SKM-1 treated with dmso at 0.1 percent for 144 hours (cell line): ENCODE measurements around the gene FGF21.
"Not testable (repeated sequence)": the region's sequence is repeated elsewhere in the genome, so short reads cannot be mapped to it uniquely, and the experiment has no call there.

Experiments
- DNase-seq: peaks from one replicate; lab custom pipeline; 2025; ENCODE audit not compliant: unreplicated experiment; lab: John Stamatoyannopoulos, UW

The FGF21 gene, protein sequence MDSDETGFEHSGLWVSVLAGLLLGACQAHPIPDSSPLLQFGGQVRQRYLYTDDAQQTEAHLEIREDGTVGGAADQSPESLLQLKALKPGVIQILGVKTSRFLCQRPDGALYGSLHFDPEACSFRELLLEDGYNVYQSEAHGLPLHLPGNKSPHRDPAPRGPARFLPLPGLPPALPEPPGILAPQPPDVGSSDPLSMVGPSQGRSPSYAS

GRCh38 chr19:48755084-48755641 lies at the start of gene FGF21:
FGF21 (plus strand) TSS chr19:48755524; CDS start chr19:48756237, 713 bp downstream.
- DNase-seq: no peak

DNA sequence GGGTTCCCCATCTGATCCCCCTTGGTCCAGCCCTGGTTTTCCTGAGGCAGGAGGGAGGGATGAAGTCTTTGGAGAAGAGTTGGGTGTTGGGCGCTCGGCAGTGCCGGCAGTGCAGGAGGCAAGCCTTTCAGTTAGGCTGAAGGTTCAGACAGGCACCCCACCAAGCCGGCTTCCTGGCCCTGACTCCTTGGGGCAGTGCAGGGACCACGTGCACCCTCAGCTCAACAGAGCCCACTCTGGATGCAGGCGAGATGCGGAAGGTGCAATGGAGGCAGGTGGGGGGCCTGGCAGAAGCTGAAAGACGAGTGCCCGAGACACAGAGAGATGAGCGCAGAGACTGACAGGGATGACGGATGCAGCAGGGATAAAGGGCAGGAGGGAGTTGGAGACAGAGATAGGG lies 46.9 kb upstream of the FGF21 start:
- DNase-seq: no peak

- no peak for DNase-seq
Observed at GRCh38 chr19:48711106-48711662, 44.1 kb upstream of the FGF21 start.

- no peak for DNase-seq
Observed at GRCh38 chr19:48713041-48713863, 42.1 kb upstream of the FGF21 start.

GRCh38 chr19:48713864-48714755 lies 41.2 kb upstream of the FGF21 start:
- DNase-seq: peak; percentile 94

DNA sequence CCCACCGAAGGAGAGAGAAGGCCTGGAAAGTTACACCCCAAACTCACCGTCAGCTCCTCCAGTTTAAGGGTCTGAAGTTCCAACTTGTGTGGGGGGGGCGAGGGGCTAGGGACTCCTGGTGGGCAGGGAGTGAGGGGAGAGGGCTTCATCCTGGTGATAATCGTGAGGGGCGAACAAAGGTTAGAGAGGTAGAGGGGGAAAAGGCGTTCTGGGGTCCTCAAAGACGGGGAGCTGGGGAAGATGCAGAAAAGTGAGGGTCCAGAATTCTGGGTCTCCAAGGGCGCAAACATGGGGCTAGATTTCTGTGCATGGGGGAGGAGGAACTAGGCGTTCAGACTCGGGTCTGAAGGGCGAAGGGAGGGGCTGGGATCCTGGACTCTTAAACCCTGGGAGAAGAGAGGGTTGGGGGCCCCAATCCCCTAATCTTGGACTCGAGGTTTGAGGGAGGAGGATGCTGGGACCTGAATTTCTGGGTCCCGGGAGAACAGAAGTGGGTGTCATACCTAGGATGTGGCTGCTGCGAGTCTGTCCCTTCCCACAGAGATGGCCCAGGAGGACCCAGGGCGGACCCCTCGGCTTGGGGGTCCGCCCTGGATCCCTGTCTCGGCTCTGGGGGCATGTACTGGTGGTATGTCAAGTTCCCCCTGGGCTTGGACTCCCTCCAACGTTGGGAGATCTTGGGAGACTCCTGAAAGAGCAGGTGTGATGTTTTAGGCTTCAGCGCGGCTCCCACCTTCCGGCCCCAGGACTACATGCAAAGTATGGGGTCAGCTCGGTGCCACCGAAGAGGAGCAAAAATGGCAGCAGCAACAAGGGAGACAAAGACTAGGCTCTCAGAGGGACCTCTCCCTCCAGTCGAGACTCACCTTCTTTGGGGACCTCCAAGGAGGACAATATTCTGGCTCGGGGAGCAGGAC lies 40.3 kb upstream of the FGF21 start:
- no peak for DNase-seq

DNA sequence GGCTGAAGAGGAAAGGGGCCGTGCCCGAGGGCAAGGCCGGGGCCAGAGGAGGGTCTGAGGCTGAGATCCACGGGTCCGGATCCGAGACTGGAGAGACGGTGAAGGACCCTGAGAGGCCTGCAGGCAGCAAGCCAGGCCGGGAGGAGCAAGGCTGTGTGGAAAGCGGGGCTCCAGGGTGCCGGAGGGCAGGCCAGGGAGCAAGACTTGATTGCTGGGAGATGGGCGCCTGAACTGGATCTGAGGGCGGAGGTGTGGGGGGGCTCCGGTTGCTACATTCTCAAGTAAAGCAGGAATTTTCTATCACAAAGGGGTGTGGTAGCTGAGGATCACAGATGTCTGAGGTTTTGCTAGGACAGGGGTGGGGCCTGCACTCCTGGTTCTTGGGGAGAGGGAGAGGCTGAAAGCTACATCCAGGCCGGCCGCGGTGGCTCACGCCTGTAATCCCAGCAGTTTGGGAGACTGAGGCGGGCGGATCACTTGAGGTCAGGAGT lies 39.6 kb upstream of the FGF21 start:
- no peak for DNase-seq

GRCh38 chr19:48716562-48717291 lies 38.6 kb upstream of the FGF21 start:
- DNase-seq: no peak

DNA sequence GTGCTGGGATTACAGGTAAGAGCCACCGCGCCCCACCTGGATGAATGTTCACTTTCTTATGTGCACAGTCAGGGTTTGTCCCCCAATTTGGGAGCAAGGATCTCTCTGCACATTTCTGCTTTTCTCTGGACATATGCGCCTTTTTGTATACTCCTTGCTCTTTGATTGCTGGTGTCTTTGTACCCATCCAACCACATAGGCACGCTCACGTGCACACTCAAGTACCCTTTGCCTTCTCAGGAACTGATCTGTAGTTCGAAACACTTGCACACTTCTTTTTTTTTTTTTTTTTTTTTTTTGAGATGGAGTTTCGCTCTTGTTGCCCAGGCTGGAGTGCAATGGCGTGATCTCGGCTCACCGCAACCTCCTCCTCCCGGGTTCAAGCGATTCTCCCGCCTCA lies 37.2 kb upstream of the FGF21 start:
- DNase-seq: not testable (repeated sequence)

DNA sequence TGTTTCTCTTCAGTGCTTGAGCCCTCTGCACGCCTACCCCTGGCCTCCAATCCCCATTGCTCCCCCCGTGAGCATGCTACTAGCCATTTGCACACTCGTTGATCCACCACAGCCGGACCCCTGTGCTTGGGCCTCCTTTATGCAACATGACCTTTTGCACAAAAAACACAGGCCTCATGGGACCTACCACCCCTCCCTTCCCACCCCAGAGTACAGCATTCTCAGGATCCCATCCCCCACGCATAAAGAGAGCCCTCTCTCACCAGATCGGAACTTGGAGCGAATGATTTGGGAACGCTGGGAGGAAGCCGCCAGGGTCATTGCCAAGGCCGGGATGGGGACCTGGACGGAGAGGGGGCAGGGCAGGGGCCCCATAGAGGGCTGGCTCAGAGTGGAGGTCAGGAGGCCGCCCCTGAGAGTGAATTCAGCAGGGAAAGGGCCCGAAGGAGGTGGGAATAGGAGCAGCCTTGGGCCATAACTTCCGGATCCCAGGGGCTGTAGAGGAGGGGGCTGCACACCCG lies 36.6 kb upstream of the FGF21 start:
- no peak for DNase-seq

GRCh38 chr19:48719263-48720171 lies 35.8 kb upstream of the FGF21 start, which contains the start of gene MAMSTR:
MAMSTR (minus strand) TSS chr19:48719725; CDS start chr19:48719031, 694 bp downstream.
- DNase-seq: no peak

GRCh38 chr19:48720251-48720612 lies 35.1 kb upstream of the FGF21 start:
- no peak for DNase-seq

DNA sequence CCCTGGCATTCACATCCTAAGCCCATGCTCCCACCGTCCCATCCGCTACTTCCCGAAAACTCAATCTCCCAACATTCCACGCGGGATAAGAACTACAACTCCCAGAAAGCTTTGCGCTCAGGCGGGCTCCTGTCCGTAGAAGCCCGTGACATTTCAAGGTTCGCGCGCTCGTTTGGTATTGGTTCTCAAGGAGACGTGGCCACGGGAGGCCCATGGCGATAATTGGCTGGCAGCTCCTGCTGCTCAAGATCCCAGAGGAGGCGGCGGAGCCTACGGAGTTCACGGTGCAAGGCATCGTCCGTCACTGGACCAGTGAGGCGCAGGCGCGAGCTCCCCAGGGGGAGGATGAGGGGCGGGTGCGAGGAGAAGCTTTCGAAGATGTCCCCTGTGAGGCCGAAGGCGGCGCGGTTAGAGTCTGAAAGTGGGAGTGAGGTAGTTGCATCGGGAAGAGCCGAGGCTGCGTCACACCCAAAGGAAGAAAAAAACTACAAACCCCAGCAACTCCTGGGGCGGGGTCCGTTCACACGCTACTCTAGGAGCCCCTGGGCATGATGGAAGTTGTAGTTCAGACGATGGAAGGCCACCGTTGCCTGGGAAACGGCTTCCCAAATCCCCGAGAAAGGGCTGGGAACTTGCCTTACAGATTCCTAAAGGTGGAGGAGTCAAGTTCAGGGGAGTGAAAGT lies 34.6 kb upstream of the FGF21 start:
- peak; percentile 70 for DNase-seq

DNA sequence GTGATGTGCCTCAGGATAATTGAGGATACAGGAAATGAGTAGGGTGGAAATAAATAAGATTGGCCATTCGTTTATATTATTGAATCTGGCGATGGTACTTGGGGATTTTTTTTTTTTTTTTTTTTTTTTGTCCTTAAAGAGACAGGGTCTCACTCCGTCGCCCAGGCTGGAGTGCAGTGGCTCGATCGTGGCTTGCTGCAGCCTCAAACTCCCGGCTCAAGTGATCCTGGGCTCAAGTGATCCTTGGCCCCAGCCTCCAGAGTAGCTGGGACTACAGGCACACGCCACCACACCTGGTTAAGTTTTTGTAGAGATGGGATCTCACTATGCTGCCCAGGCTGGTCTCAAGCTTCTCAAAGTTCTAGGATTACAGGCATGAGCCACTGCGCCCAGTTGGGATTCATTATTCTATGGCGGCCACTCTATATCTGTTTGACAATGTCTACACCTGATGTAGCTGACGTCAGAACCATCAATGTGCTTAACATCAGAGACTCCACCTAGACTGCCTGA lies 33.1 kb upstream of the FGF21 start:
- no peak for DNase-seq

DNA sequence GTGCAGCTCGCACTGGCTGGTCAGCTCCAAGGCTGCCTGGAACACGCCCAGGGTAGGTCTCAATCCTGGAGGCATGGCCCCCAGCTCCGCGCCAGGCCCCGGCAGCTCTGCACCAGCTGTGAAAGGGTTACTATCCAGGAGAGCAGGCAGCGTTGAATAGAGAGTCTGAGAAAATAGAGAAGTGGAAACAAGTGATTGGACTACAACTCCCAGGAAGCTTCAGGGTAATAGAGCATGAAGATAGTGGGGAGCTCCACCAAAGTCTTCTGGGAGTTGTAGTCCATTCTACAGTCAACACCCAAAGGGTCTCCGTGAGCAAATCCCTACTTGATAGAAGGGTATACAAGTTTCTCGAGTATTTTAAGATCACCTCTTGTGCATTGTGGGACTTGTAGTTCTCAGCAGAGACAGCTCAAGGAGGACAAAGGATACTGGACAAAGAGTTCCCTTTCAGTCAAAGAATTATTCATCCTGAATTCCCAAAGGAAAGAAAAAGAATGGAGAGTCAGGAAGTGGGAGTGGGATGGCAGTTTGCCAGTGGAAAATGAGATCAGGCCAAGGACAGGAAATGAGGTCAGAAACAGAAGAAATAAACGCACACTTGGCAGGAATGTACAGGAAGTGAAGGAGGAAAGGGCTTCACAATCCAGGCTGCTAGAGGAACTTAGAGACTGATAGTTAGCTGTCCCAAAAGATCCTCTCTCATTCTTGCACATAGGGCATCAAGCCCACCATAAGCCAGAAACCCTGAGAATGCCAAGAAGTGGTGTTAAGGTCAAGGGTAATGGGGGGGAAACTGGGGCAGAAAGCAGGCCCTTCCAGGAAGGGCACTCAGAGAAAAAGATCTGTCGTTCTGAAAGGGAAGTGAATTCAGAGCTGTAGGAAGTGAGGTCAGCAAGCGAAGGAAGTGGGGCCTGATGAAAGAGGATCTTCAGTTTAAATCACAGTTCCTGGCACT lies 30.2 kb upstream of the FGF21 start:
- peak; percentile 67 for DNase-seq

DNA sequence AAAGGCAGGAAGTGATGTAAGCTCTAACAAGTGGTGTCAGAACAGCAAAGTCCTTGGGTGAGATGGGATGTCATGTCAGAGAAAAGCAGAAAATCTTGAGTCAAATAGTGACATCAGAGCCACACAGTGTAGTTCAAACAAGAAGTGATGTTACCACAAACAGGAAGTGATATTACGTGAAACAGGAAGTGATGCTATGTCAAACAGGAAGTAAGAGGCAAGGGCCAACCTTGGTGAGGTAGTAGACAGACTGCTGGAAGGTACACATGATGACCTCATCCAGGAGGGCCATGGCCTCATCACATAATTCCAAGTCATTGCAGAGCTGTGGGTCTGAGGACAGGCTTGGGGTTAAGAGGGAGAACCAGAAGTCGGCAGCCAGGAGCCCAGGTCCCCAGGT lies 28.8 kb upstream of the FGF21 start:
- peak; percentile 58 for DNase-seq
